Measurements from ENCODE around the gene PAIP2. TPM values are rescaled to one million over a fixed set of nuclear protein-coding genes. Genes with fewer than 3 reads are reported as not detected.

The PAIP2 gene, protein sequence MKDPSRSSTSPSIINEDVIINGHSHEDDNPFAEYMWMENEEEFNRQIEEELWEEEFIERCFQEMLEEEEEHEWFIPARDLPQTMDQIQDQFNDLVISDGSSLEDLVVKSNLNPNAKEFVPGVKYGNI
- total RNA-seq: 100 to 1,000 TPM in 4 of 7 donors, 10 to 100 TPM in 3; 68.4 to 113 (median 100) TPM
- polyA plus RNA-seq: 100 to 1,000 TPM; 111 to 142 TPM
- long read RNA-seq, donor 1, transcript PAIP2-201 (4 exons, 1,459 nt): major isoform, 523 of 543 reads
- long read RNA-seq, donor 1, partial matches to known transcripts: 13 of 543 reads
- long read RNA-seq, donor 1, other reads (novel, unspliced or antisense): 6 of 543 reads
- long read RNA-seq, donor 2, transcript PAIP2-206 (3 exons, 815 nt): minor isoform, 9 of 203 reads
- long read RNA-seq, donor 2, transcript PAIP2-201 (4 exons, 1,459 nt): major isoform, 169 of 203 reads
- long read RNA-seq, donor 2, partial matches to known transcripts: 25 of 203 reads
- long read RNA-seq, donor 2, other reads (novel, unspliced or antisense): 0 of 203 reads
- long read RNA-seq, donor 3, transcript PAIP2-201 (4 exons, 1,459 nt): major isoform, 190 of 198 reads
- long read RNA-seq, donor 3, partial matches to known transcripts: 2 of 198 reads
- long read RNA-seq, donor 3, other reads (novel, unspliced or antisense): 6 of 198 reads

DNA sequence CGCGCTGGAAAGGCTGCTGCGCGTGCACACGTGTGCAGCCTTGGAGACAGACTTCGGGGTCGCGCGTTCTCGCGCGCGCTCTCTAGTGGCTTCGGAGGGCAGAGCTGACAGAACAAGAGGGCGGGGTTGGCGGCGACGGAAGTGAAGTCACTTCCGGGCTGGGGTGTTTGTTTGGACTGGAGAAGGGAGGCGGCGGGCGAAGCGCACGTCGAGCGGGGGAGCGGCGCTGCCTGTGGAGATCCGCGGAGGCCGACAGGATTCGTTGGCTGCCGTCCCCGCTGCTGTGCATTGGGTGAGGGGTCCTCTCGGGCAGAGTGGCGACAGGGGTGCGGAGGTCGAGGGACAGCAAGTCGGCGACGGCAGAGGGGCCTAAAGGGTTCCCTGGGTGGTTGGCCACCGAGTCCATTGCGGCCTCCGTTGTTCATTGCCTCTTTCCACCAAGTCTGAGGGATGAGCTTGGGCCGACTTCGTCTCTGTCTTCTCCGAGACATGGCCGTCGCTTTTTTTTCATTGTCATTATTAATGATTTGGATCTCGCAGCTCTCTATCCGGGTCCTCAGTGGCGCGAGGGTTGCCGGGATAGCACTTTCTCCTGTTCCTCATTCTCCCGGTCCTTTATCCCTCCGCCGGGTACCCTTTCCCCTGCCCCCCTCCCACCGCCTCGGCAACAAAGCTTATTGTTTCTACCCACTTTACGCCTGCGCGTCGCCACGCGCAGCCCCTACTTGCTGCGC is at the start of gene PAIP2:
PAIP2 (plus strand) TSS at position 166 of the 734 bp plus-strand sequence. CDS start 21,931 bp downstream, outside the sequence.
- no peaks in the 10 kb centered on the region for H3K27me3 ChIP-seq
- peak; percentile 98 to 99 (median 98) for DNase-seq
- 0% methylated on average over 53 to 66 of the region's 66 CpGs for WGBS, 3 donors
- TF ChIP-seq POLR2A (IDR thresholded peaks at IDR 0.05) (peak; percentile 98), EP300 (IDR thresholded peaks at IDR 0.05) (peak; percentile 42)
- TF ChIP-seq, protein P1, sequence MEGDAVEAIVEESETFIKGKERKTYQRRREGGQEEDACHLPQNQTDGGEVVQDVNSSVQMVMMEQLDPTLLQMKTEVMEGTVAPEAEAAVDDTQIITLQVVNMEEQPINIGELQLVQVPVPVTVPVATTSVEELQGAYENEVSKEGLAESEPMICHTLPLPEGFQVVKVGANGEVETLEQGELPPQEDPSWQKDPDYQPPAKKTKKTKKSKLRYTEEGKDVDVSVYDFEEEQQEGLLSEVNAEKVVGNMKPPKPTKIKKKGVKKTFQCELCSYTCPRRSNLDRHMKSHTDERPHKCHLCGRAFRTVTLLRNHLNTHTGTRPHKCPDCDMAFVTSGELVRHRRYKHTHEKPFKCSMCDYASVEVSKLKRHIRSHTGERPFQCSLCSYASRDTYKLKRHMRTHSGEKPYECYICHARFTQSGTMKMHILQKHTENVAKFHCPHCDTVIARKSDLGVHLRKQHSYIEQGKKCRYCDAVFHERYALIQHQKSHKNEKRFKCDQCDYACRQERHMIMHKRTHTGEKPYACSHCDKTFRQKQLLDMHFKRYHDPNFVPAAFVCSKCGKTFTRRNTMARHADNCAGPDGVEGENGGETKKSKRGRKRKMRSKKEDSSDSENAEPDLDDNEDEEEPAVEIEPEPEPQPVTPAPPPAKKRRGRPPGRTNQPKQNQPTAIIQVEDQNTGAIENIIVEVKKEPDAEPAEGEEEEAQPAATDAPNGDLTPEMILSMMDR (IDR thresholded peaks at IDR 0.05): peak; percentile 59 to 87 (median 82)
- H3K4me3 ChIP-seq: peak within 1 kb of the TSS; percentile 96
- no peaks in the 10 kb centered on the region for H3K9me3 ChIP-seq
- intact Hi-C loops (cut with DNase I): loop anchor here in 2 of 4 donors (5.0 kb wide), 2 partner anchors 45 to 50 kb away; partner anchors contain the start of gene MATR3 (in 1 of the 2)
- no peaks in the 10 kb centered on the region for H3K36me3 ChIP-seq
- peak within 1 kb of the TSS; percentile 82 to 97 for H3K27ac ChIP-seq
- H3K4me1 ChIP-seq (ENCODE audit: insufficient read depth): peaks cover 9% of the 10 kb centered on the region

DNA sequence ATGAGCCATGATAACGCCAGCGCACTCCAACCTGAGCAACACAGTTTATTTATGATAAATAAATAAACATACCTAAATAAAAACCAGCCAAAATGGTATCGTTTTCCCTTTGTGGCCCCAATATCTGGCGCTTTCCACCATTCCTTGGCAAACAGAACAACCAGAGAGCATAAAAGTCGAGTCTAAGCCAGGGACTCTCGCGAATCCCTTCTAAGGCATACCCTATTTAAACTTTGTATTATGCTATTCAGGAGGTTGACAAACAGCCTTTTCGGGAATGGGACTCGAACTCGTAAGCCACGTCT is 48.5 kb upstream of the PAIP2 start:
- Histone ChIP-seq H3K9me3 (no peaks in the 10 kb centered on the region), H3K36me3 (no peaks in the 10 kb centered on the region), H3K27ac (peak overlapping the region; percentile 95 to 100), H3K4me3 (peak overlapping the region; percentile 95), H3K4me1 (ENCODE audit: insufficient read depth) (peaks cover 9% of the 10 kb centered on the region), H3K27me3 (no peaks in the 10 kb centered on the region)
- TF ChIP-seq, protein P1 (IDR thresholded peaks at IDR 0.05): no peak
- TF ChIP-seq EP300 (IDR thresholded peaks at IDR 0.05) (no peak), POLR2A (IDR thresholded peaks at IDR 0.05) (no peak)
- intact Hi-C loops (cut with DNase I): loop anchor here in 1 of 4 donors (5.0 kb wide), 1 partner anchor 49 kb away; the partner anchor contains the start of gene PAIP2
- peak in 1 of 5 donors; percentile 38 for DNase-seq
- 25 to 29% (median 29%) methylated on average over 11 of the region's 11 CpGs for WGBS, 3 donors

DNA sequence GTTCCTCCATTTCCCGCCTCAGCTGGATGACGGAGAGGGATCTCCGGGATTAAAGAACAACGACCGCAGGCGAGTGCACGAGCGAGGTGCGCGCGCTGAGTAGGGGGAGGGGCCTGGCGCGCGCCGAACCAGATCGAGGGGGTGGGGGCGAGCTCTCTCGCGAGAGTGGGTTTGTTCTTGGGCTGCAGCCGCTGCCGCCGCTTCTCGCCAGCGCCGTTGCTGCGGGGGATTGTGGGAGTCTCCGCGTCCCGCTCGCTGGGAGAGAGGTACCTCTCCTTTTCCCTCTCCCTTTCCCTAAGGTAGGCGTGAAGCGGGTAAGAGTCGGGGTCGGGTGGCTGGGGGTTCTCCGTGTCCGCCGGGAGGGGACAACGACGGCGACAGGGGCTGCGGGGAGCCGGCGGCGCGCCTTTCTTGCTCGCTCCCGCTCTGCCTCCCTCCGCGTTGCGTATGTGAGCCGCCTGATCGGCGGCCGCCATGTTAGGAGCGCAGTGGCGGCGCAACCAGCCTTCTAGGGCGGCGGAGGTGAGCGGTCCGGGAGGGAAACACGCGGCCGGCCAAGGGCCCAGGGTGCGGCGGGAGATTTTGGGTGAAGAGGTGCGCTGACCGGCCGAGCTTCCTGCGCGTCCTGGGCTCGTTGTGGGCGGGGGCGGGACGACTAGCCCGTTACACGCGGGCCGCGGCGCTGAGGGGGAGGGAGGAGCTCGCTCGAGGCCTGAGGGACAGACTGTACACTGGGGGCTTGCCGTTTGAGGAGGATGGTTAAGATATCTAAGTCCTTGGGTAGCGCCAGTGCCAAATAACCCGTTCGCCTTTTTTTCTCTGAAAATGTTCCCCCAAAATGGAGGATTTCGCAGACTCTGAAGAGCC is 47.9 kb upstream of the PAIP2 start, which contains the start of gene MATR3:
MATR3 (plus strand) TSS at position 234 of the 867 bp plus-strand sequence. CDS start 13,676 bp downstream, outside the sequence.
- 0% methylated on average over 72 to 88 of the region's 88 CpGs for WGBS, 3 donors
- no peaks in the 10 kb centered on the region for H3K36me3 ChIP-seq
- intact Hi-C loops (cut with DNase I): loop anchor here in 1 of 4 donors (5.0 kb wide), 1 partner anchor 49 kb away; the partner anchor contains the start of gene PAIP2
- no peaks in the 10 kb centered on the region for H3K27me3 ChIP-seq
- peak within 1 kb of the TSS; percentile 95 for H3K4me3 ChIP-seq
- TF ChIP-seq POLR2A (IDR thresholded peaks at IDR 0.05) (peak; percentile 98), EP300 (IDR thresholded peaks at IDR 0.05) (peak; percentile 51)
- TF ChIP-seq, protein P1 (IDR thresholded peaks at IDR 0.05): peak in 2 of 3 donors; percentile 6 to 40
- H3K4me1 ChIP-seq (ENCODE audit: insufficient read depth): peaks cover 10% of the 10 kb centered on the region
- no peaks in the 10 kb centered on the region for H3K9me3 ChIP-seq
- peak within 1 kb of the TSS; percentile 95 to 100 for H3K27ac ChIP-seq
- peak; percentile 96 to 98 (median 97) for DNase-seq

Data from ovary (tissue), 10 donors.